ENCODE results near the gene GRID1.

DNA sequence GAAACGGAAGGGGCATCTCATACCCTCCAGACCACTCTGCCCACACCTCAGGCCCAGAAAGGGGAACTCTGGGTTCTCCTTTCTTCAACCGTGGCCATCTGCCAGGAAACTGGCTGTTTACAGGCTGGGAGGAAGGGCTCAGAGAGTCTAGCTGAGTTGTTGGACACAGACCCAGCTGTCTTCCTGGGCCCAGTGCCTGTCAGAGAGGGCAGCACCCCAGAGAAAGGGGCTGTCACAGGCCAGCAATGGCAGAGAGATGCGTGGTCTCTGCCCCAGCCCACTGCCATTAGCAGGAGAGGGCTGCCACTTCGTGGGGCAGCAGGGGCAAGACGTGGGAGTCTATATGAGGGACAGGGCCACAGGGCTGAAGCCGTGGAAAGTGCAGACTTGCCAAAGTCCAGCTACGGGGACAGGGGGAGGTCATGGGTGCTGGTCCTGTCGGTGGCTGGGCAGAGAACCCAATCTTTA lies 11.0 kb downstream of the GRID1 start:
- TF ChIP-seq, protein P1, sequence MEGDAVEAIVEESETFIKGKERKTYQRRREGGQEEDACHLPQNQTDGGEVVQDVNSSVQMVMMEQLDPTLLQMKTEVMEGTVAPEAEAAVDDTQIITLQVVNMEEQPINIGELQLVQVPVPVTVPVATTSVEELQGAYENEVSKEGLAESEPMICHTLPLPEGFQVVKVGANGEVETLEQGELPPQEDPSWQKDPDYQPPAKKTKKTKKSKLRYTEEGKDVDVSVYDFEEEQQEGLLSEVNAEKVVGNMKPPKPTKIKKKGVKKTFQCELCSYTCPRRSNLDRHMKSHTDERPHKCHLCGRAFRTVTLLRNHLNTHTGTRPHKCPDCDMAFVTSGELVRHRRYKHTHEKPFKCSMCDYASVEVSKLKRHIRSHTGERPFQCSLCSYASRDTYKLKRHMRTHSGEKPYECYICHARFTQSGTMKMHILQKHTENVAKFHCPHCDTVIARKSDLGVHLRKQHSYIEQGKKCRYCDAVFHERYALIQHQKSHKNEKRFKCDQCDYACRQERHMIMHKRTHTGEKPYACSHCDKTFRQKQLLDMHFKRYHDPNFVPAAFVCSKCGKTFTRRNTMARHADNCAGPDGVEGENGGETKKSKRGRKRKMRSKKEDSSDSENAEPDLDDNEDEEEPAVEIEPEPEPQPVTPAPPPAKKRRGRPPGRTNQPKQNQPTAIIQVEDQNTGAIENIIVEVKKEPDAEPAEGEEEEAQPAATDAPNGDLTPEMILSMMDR (IDR thresholded peaks at IDR 0.05): no peak
- no peak for TF ChIP-seq POLR2A (IDR thresholded peaks at IDR 0.05)

Measured in thyroid gland (tissue), 4 donors.